HG02798 (cell line): ENCODE results near the gene ESRRA.

Source experiments
- ATAC-seq: cut with Tn5 transposase; IDR thresholded peaks from one replicate; pipeline ENCODE4 v1.9.1; 2021; ENCODE audit warnings: mild to moderate bottlenecking; ENCODE audit not compliant: unreplicated experiment, poor library complexity

The ESRRA gene

DNA sequence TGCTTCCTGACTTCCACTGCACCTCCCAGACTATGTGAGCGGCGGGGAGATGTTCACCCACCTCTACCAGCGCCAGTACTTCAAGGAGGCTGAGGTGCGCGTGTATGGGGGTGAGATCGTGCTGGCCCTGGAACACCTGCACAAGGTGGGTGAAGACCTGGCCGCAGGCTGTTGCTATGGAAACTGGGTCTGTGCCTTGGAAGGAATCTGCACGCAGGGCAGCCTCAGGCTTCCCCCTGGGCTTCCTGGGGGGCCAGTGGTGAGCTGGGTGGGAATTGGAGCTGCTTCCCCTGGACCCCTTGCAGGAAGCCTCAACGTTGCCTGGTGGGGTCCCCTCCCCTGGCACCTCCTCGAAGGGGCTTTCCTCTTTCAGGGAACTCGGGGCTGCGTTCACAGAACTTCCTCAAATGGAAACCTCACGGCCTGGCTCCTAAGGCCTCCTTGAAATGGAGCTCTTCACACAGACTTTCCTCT lies 55.2 kb downstream of the ESRRA start:
- no peak for ATAC-seq

GRCh38 chr11:64361659-64362058 lies 56.3 kb downstream of the ESRRA start:
- ATAC-seq: no peak

GRCh38 chr11:64362339-64362738 lies 57.0 kb downstream of the ESRRA start:
- no peak for ATAC-seq

DNA sequence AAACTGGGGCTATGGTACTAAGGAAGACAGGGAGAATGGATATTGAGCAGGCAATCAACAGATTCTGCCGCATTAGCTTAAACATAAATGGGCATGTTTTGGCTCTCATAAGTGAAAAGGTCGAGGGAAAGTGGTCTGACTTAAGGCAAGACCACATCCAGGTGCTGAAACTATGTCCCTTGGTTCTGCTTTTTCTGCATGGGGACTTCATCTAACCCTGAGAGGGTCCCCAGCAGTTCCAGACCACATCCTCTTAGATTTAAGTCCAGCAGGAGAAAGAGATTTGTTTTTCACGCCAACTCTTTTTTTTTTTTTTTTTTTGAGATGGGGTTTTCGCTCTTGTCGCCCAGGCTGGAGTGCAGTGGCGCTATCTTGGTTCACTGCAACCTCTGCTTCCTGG lies 59.1 kb downstream of the ESRRA start:
- ATAC-seq: no peak

GRCh38 chr11:64364911-64365310 lies 59.6 kb downstream of the ESRRA start:
- ATAC-seq: no peak
